HepG2 (cell line): ENCODE data around the gene CCNG1.

Experiments
- SCMH1 ChIP-seq: sonication (generic); formaldehyde crosslinking; IDR thresholded peaks from 2 replicates; pipeline ENCODE4 v1.9.0; 2021; ENCODE audit warnings: missing genetic modification reagents, mild to moderate bottlenecking, borderline replicate concordance
- TF ChIP-seq, protein P1 (sequence below): sonication (generic); formaldehyde crosslinking; IDR thresholded peaks from 2 replicates; pipeline ENCODE4 v1.5.0; 2020; ENCODE audit warnings: mild to moderate bottlenecking, missing genetic modification reagents, moderate library complexity
- TF ChIP-seq, protein P2 (sequence below): IDR thresholded peaks from 2 replicates; pipeline ENCODE4 v1.6.1; 2016; ENCODE audit warnings: missing biosample characterization, missing genetic modification reagents, low read depth

DNA sequence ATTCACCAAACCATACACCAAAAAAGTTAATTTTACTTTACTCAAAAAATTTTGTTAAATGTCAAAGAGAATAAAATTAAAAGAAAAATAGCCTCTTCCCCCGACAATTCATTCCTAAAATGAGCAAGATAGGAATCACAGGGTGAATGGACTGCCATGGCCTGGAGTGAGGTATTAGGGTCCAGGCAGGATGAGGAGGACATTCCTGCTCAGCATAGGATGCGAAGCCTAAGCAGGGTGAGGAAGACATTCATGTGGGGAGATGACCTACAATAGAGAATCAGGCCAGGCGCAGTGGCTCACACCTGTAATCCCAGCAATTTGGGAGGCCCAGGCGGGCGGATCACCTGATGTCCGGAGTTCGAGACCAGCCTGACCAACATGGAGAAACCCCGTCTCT, 14.1 kb downstream of the CCNG1 start:
- TF ChIP-seq SCMH1 (CRISPR knock-in tag), result no peak
- TF ChIP-seq, protein P1, sequence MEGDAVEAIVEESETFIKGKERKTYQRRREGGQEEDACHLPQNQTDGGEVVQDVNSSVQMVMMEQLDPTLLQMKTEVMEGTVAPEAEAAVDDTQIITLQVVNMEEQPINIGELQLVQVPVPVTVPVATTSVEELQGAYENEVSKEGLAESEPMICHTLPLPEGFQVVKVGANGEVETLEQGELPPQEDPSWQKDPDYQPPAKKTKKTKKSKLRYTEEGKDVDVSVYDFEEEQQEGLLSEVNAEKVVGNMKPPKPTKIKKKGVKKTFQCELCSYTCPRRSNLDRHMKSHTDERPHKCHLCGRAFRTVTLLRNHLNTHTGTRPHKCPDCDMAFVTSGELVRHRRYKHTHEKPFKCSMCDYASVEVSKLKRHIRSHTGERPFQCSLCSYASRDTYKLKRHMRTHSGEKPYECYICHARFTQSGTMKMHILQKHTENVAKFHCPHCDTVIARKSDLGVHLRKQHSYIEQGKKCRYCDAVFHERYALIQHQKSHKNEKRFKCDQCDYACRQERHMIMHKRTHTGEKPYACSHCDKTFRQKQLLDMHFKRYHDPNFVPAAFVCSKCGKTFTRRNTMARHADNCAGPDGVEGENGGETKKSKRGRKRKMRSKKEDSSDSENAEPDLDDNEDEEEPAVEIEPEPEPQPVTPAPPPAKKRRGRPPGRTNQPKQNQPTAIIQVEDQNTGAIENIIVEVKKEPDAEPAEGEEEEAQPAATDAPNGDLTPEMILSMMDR (CRISPR knock-in tag), result no peak
- TF ChIP-seq, protein P2, sequence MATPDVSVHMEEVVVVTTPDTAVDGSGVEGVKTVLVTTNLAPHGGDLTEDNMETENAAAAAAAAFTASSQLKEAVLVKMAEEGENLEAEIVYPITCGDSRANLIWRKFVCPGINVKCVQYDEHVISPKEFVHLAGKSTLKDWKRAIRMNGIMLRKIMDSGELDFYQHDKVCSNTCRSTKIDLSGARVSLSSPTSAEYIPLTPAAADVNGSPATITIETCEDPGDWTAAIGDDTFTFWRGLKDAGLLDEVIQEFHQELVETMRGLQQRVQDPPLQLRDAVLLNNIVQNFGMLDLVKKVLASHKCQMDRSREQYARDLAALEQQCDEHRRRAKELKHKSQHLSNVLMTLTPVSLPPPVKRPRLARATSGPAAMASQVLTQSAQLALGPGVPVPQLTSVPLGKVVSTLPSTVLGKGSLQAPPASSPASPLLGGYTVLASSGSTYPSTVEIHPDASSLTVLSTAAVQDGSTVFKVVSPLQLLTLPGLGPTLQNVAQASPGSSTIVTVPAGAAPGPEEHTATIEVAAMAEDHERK (CRISPR knock-in tag), result no peak
